HG03432 (cell line): ENCODE results near the gene NMT1.

Experiments used
- ATAC-seq: cut with Tn5 transposase; IDR thresholded peaks from one replicate; pipeline ENCODE4 v1.9.1; 2021; ENCODE audit warnings: mild to moderate bottlenecking, moderate library complexity; ENCODE audit not compliant: unreplicated experiment

The NMT1 gene

GRCh38 chr17:45149037-45149668, 88.0 kb downstream of the NMT1 start:
- ATAC-seq = peak; percentile 25

GRCh38 chr17:45149669-45150664, 88.8 kb downstream of the NMT1 start:
- no peak for ATAC-seq

GRCh38 chr17:45150911-45151809, 90.0 kb downstream of the NMT1 start:
- ATAC-seq = no peak

GRCh38 chr17:45155029-45155428, 93.9 kb downstream of the NMT1 start:
- no peak for ATAC-seq

- no peak for ATAC-seq
Observed at GRCh38 chr17:45155483-45155882, 94.4 kb downstream of the NMT1 start.

GRCh38 chr17:45156242-45156641, 95.1 kb downstream of the NMT1 start:
- ATAC-seq = no peak
